B cell (primary cell): ENCODE results near the gene PAPPA. TPM values are rescaled to one million over a fixed set of nuclear protein-coding genes. Genes with fewer than 3 reads are reported as not detected.

ENCODE experiments used
- ATAC-seq: fragments of 200-7000 bp; cut with Tn5 transposase; one replicate; pipeline ENCODE4 v1.10.0; 2021; ENCODE audit warnings: low read depth, mild to moderate bottlenecking, moderate number of reproducible peaks, moderate library complexity
- CTCF ChIA-PET: fragments of 350-600 bp; sonication (Branson Sonifier 250); formaldehyde crosslinking; loops from one replicate; lab custom pipeline; 2021; ENCODE audit warnings: antibody characterized with exemption, inconsistent platforms; lab: Charles Lee
- POLR2A ChIA-PET: fragments of 350-600 bp; sonication (Branson Sonifier 250); formaldehyde crosslinking; loops from one replicate; lab custom pipeline; 2021; ENCODE audit warnings: antibody characterized with exemption; lab: Charles Lee
- DNase-seq: peaks from one replicate; pipeline ENCODE4 v3.0.0; 2013
- H2AFZ ChIP-seq: 2 replicates; pipeline ENCODE4 v1.6.1; 2012; ENCODE audit warnings: mild to moderate bottlenecking, low read depth, low read length; ENCODE audit not compliant: insufficient read depth, poor library complexity, severe bottlenecking
- H3K27ac ChIP-seq, 2 donors: 1 replicate in 1 of 2; 2 replicates in 1 of 2; pipeline ENCODE4 v1.5.1; 2012 to 2013; ENCODE audit warnings: low read length in 2 of 2, mild to moderate bottlenecking in 2 of 2, moderate library complexity in 1 of 2
- H3K27me3 ChIP-seq, 4 experiments: fragments of 200-600 bp in 1 of 4; sonication (generic) in 1 of 4; replicated peaks in 1 of 4; 1 replicate in 2 of 4; 2 replicates in 2 of 4; pipeline versions ENCODE4 v1.6.1 to v1.7.0; 2013 to 2016; ENCODE audit warnings: low read length in 3 of 4, mild to moderate bottlenecking in 2 of 4, mixed read lengths in 1 of 4, moderate library complexity in 1 of 4; ENCODE audit not compliant: insufficient read depth in 4 of 4, control insufficient read depth in 3 of 4; ENCODE audit errors: control extremely low read depth in 1 of 4
- H3K36me3 ChIP-seq, 2 experiments: replicated peaks in 1 of 2; 1 replicate in 1 of 2; 2 replicates in 1 of 2; pipeline versions ENCODE4 v1.6.1 to v1.7.1; 2013; ENCODE audit warnings: low read length in 1 of 2; ENCODE audit not compliant: insufficient read depth in 2 of 2, control insufficient read depth in 1 of 2; ENCODE audit errors: control extremely low read depth in 1 of 2, extremely low read depth in 1 of 2
- H3K4me1 ChIP-seq, 2 donors: fragments of 200-600 bp in 1 of 2; sonication (generic) in 1 of 2; 1 replicate in 1 of 2; 2 replicates in 1 of 2; pipeline versions ENCODE4 v1.5.1 to v1.6.1; 2013 to 2017; ENCODE audit warnings: low read length in 2 of 2; ENCODE audit not compliant: control insufficient read depth in 2 of 2, insufficient read depth in 2 of 2
- H3K4me2 ChIP-seq: replicated peaks from 2 replicates; pipeline ENCODE3; 2012; ENCODE audit warnings: mild to moderate bottlenecking, low read depth, low read length; ENCODE audit not compliant: poor library complexity, severe bottlenecking
- H3K4me3 ChIP-seq, 5 experiments: fragments of 200-600 bp in 1 of 5; sonication (generic) in 1 of 5; 1 replicate in 3 of 5; 2 replicates in 2 of 5; pipeline versions ENCODE4 v1.5.1 to v1.7.0; 2011 to 2016; ENCODE audit warnings: low read length in 4 of 5, mild to moderate bottlenecking in 4 of 5, low read depth in 2 of 5, control low read depth in 1 of 5, moderate library complexity in 1 of 5; ENCODE audit not compliant: insufficient read depth in 1 of 5; ENCODE audit errors: control extremely low read depth in 1 of 5, extremely low read depth in 1 of 5
- H3K79me2 ChIP-seq: fragments of 200-600 bp; sonication (generic); one replicate; pipeline ENCODE4 v1.6.0; 2016; ENCODE audit warnings: low read length; ENCODE audit not compliant: control insufficient read depth, insufficient read depth
- H3K9ac ChIP-seq: fragments of 200-600 bp; sonication (generic); 2 replicates; pipeline ENCODE4 v1.6.1; 2017; ENCODE audit warnings: mild to moderate bottlenecking, low read length, moderate library complexity
- H3K9me3 ChIP-seq, 3 donors: one replicate each; pipeline versions ENCODE4 v1.6.1 to v1.7.1; 2013; ENCODE audit warnings: low read length in 2 of 3; ENCODE audit not compliant: control insufficient read depth in 2 of 3, insufficient read depth in 1 of 3; ENCODE audit errors: control extremely low read depth in 1 of 3
- H4K20me1 ChIP-seq: 2 replicates; pipeline ENCODE4 v1.6.0; 2012; ENCODE audit warnings: mild to moderate bottlenecking, low read length; ENCODE audit not compliant: insufficient read depth, control insufficient read depth, poor library complexity, severe bottlenecking
- H3K27ac Mint-ChIP-seq: one replicate; pipeline ENCODE4 v1.8.0; 2021; ENCODE audit warnings: mixed read lengths
- H3K27me3 Mint-ChIP-seq: one replicate; pipeline ENCODE4 v1.8.0; 2021; ENCODE audit warnings: mixed read lengths
- H3K4me1 Mint-ChIP-seq: one replicate; pipeline ENCODE4 v1.8.0; 2021; ENCODE audit warnings: mixed read lengths
- H3K4me3 Mint-ChIP-seq: one replicate; pipeline ENCODE4 v1.8.0; 2021; ENCODE audit warnings: mixed read lengths
- H3K9me3 Mint-ChIP-seq: one replicate; pipeline ENCODE4 v1.8.0; 2022; ENCODE audit warnings: mixed read lengths; ENCODE audit not compliant: insufficient read depth
- EZH2 ChIP-seq: IDR thresholded peaks from 2 replicates; pipeline ENCODE4 v1.6.1; 2012; ENCODE audit warnings: borderline replicate concordance, low read depth, mild to moderate bottlenecking, moderate library complexity, low read length; ENCODE audit not compliant: insufficient read depth, poor library complexity, severe bottlenecking
- WGBS: methylation state at CpG from one replicate; pipeline ENCODE4 v1.1.5; 2013; ENCODE audit warnings: missing lambda C conversion rate; ENCODE audit not compliant: insufficient coverage; 5-methylcytosine and 5-hydroxymethylcytosine counted together
- intact Hi-C: fragments of 100-400 bp; cut with micrococcal nuclease; formaldehyde crosslinking; loops from one replicate; pipeline ENCODE4 v1.10.0; 2022
- polyA plus RNA-seq: library from polyadenylated mRNA; depleted of rRNA; stranded (reverse); fragments of >200 nt; gene quantifications from 2 replicates; pipeline ENCODE4 v1.2.3, GENCODE V29; 2012
- total RNA-seq, 2 donors: library from RNA; stranded (reverse); fragments of 120-200 nt in 1 of 2; gene quantifications; 1 replicate in 1 of 2; 2 replicates in 1 of 2; pipeline versions ENCODE4 v1.2.3 to v1.2.4, GENCODE V29; 2013 to 2022
- TF ChIP-seq, protein P1 (sequence below): fragments of 200-600 bp; IDR thresholded peaks from one replicate; pipeline ENCODE4 v1.8.0; 2022; ENCODE audit warnings: antibody characterized with exemption, mild to moderate bottlenecking

The PAPPA gene
- total and polyA plus RNA-seq, 2 donors (not counting 1 experiment from before 2014, with no cell fraction given) = not detected

DNA sequence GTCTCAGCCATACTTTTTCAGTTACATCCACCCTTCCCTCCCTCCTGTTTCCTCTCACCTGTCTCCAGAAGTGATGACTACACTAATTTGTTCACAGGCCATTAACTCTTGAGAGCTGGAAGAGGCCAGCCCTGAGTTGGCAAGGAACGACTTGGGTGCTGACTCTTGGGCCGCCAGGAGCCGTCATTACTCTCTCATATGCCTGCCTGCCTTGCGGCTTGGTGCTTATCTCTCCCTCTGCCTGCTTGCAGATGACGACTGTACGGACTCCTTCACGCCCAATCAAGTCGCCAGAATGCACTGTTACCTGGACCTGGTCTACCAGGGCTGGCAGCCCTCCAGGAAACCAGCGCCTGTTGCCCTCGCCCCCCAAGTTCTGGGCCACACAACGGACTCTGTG is 66.1 kb downstream of the PAPPA start:
- H3K4me3 Mint-ChIP-seq = no peak overlapping the region
- H2AFZ ChIP-seq = no peak overlapping the region
- H3K4me3 ChIP-seq = no peak overlapping the region
- H3K27me3 Mint-ChIP-seq = no peaks in the 10 kb centered on the region
- no peaks in the 10 kb centered on the region for H3K9me3 ChIP-seq
- no peaks in the 10 kb centered on the region for H4K20me1 ChIP-seq
- H3K4me1 ChIP-seq = no peaks in the 10 kb centered on the region
- H3K9me3 Mint-ChIP-seq = peaks cover 6% of the 10 kb centered on the region
- no peak overlapping the region for H3K27ac Mint-ChIP-seq
- POLR2A ChIA-PET = no interaction called here
- TF ChIP-seq EZH2 = no peak
- TF ChIP-seq, protein P1, sequence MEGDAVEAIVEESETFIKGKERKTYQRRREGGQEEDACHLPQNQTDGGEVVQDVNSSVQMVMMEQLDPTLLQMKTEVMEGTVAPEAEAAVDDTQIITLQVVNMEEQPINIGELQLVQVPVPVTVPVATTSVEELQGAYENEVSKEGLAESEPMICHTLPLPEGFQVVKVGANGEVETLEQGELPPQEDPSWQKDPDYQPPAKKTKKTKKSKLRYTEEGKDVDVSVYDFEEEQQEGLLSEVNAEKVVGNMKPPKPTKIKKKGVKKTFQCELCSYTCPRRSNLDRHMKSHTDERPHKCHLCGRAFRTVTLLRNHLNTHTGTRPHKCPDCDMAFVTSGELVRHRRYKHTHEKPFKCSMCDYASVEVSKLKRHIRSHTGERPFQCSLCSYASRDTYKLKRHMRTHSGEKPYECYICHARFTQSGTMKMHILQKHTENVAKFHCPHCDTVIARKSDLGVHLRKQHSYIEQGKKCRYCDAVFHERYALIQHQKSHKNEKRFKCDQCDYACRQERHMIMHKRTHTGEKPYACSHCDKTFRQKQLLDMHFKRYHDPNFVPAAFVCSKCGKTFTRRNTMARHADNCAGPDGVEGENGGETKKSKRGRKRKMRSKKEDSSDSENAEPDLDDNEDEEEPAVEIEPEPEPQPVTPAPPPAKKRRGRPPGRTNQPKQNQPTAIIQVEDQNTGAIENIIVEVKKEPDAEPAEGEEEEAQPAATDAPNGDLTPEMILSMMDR = no peak
- H3K4me1 Mint-ChIP-seq = no peaks in the 10 kb centered on the region
- DNase-seq (no peak), ATAC-seq (no peak)
- intact Hi-C loops = no loop called here
- H3K4me2 ChIP-seq = no peak overlapping the region
- no peak overlapping the region for H3K9ac ChIP-seq
- no peak overlapping the region for H3K27ac ChIP-seq
- CTCF ChIA-PET = no interaction called here
- no peaks in the 10 kb centered on the region for H3K79me2 ChIP-seq
- no peaks in the 10 kb centered on the region for H3K27me3 ChIP-seq
- H3K36me3 ChIP-seq = no peaks in the 10 kb centered on the region
- WGBS = 89% methylated on average over 9 of the region's 11 CpGs

DNA sequence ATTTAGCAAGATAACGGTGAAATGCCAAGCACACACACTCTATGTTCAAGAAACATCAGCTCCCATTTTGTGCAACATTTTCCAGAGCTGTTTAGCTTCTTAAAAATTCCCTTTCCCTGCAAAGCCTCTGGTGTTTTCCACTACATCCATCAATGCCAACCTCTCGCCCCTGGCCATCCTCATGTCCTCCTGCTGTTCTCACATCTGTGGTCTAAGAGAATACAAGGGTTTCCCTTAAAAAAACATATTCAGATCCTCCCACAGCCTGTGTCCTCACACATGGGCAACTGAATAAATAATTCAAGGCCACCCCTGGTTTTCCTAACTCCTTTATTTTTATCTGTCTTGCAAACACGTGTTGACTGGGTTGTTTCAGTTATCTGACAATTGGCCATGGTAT is 70.3 kb downstream of the PAPPA start:
- Histone ChIP-seq H3K27me3 (no peaks in the 10 kb centered on the region), H3K79me2 (no peaks in the 10 kb centered on the region), H3K36me3 (no peaks in the 10 kb centered on the region), H2AFZ (no peak overlapping the region), H3K27ac (no peak overlapping the region), H3K4me2 (no peak overlapping the region), H4K20me1 (no peaks in the 10 kb centered on the region), H3K9ac (no peak overlapping the region), H3K4me1 (no peaks in the 10 kb centered on the region), H3K4me3 (no peak overlapping the region), H3K9me3 (no peaks in the 10 kb centered on the region)
- H3K4me3 Mint-ChIP-seq = no peak overlapping the region
- H3K4me1 Mint-ChIP-seq = no peaks in the 10 kb centered on the region
- DNase-seq (no peak), ATAC-seq (no peak)
- H3K9me3 Mint-ChIP-seq = no peaks in the 10 kb centered on the region
- WGBS = 83% methylated on average over 2 of the region's 3 CpGs
- H3K27ac Mint-ChIP-seq = no peak overlapping the region
- intact Hi-C loops = no loop called here
- TF ChIP-seq, protein P1 = no peak
- no peak for TF ChIP-seq EZH2
- no peaks in the 10 kb centered on the region for H3K27me3 Mint-ChIP-seq
- CTCF ChIA-PET = no interaction called here
- POLR2A ChIA-PET = no interaction called here
